HAP-1 (cell line): ENCODE results near the gene PRR18.

Experiments used
- DNase-seq, 2 experiments: peaks; one replicate each; pipeline ENCODE4 v3.0.0-alpha.2; 2016 to 2020; ENCODE audit warnings: low spot score in 2 of 2
- H3K27me3 ChIP-seq: fragments of 250-450 bp; sonication (Bioruptor Pico); 2 replicates; pipeline ENCODE4 v1.5.1; 2020; ENCODE audit warnings: low read depth, mild to moderate bottlenecking, moderate library complexity
- H3K36me3 ChIP-seq: fragments of 250-450 bp; sonication (Bioruptor Pico); replicated peaks from 2 replicates; pipeline ENCODE4 v1.5.1; 2020; ENCODE audit warnings: mild to moderate bottlenecking
- H3K4me1 ChIP-seq: fragments of 250-450 bp; sonication (Bioruptor Pico); 2 replicates; pipeline ENCODE4 v1.5.1; 2020; ENCODE audit warnings: mild to moderate bottlenecking
- H3K4me3 ChIP-seq: fragments of 250-450 bp; sonication (Bioruptor Pico); 2 replicates; pipeline ENCODE4 v1.5.1; 2020; ENCODE audit warnings: mild to moderate bottlenecking, moderate library complexity
- H3K9me3 ChIP-seq: fragments of 250-450 bp; sonication (Bioruptor Pico); 2 replicates; pipeline ENCODE4 v1.5.1; 2020; ENCODE audit warnings: mild to moderate bottlenecking, moderate library complexity
- in situ Hi-C: fragments of 300-500 bp; cut with MboI; formaldehyde crosslinking; loops from 3 replicates; pipeline ENCODE4 v1.14.3; 2020; ENCODE audit warnings: low sequenced_read_pairs, inconsistent platforms, mixed read lengths

PRR18 gene

GRCh38 chr6:166306378-166307081 is 1.7 kb downstream of the PRR18 start:
- Histone ChIP-seq H3K27me3 (no peaks in the 10 kb centered on the region), H3K9me3 (no peaks in the 10 kb centered on the region), H3K4me3 (no peak overlapping the region), H3K4me1 (no peaks in the 10 kb centered on the region), H3K36me3 (no peaks in the 10 kb centered on the region)
- no peak for DNase-seq
- in situ Hi-C loops = no loop called here

- in situ Hi-C loops = no loop called here
- no peak overlapping the region for H3K4me3 ChIP-seq
- no peak for DNase-seq
These were observed 2.6 kb downstream of the PRR18 start for GRCh38 chr6:166305562-166306117.

GRCh38 chr6:166304106-166304505 is 4.1 kb downstream of the PRR18 start:
- no peaks in the 10 kb centered on the region for H3K4me1 ChIP-seq
- no peak overlapping the region for H3K4me3 ChIP-seq
- H3K36me3 ChIP-seq = no peaks in the 10 kb centered on the region
- no peak for DNase-seq
- H3K9me3 ChIP-seq = no peaks in the 10 kb centered on the region
- in situ Hi-C loops = no loop called here
- H3K27me3 ChIP-seq = no peaks in the 10 kb centered on the region

More at GRCh38 chr6:166305562-166306117, 2.6 kb downstream of the PRR18 start:
- Histone ChIP-seq H3K36me3 (no peaks in the 10 kb centered on the region), H3K27me3 (no peaks in the 10 kb centered on the region), H3K9me3 (no peaks in the 10 kb centered on the region), H3K4me1 (no peaks in the 10 kb centered on the region)

- Histone ChIP-seq H3K4me3 (no peak overlapping the region), H3K27me3 (no peaks in the 10 kb centered on the region), H3K36me3 (no peaks in the 10 kb centered on the region), H3K9me3 (no peaks in the 10 kb centered on the region), H3K4me1 (no peaks in the 10 kb centered on the region)
- in situ Hi-C loops = no loop called here
- no peak for DNase-seq
These were observed 6.3 kb downstream of the PRR18 start for GRCh38 chr6:166301611-166302529.

- no peaks in the 10 kb centered on the region for H3K27me3 ChIP-seq
- in situ Hi-C loops = no loop called here
- no peak overlapping the region for H3K4me3 ChIP-seq
- H3K36me3 ChIP-seq = no peaks in the 10 kb centered on the region
- DNase-seq = no peak
- H3K4me1 ChIP-seq = no peaks in the 10 kb centered on the region
- 0 out of 2 replicates have a peak, but pooled peaks cover 2% of the 10 kb centered on the region for H3K9me3 ChIP-seq
These were observed 7.7 kb downstream of the PRR18 start for GRCh38 chr6:166300357-166300987.

- 0 out of 2 replicates have a peak, but pooled peaks cover 2% of the 10 kb centered on the region for H3K9me3 ChIP-seq
- in situ Hi-C loops = no loop called here
- no peak for DNase-seq
These were observed 10.6 kb downstream of the PRR18 start for GRCh38 chr6:166297606-166298005.

GRCh38 chr6:166296035-166296883 is 11.9 kb downstream of the PRR18 start:
- Histone ChIP-seq H3K4me1 (no peaks in the 10 kb centered on the region), H3K36me3 (no peaks in the 10 kb centered on the region), H3K9me3 (0 out of 2 replicates have a peak, but pooled peaks cover 2% of the 10 kb centered on the region), H3K4me3 (no peak overlapping the region), H3K27me3 (0 out of 2 replicates have a peak, but pooled peaks cover 4% of the 10 kb centered on the region)
- DNase-seq = no peak
- in situ Hi-C loops = no loop called here

More at GRCh38 chr6:166297606-166298005, 10.6 kb downstream of the PRR18 start:
- Histone ChIP-seq H3K27me3 (0 out of 2 replicates have a peak, but pooled peaks cover 4% of the 10 kb centered on the region), H3K4me1 (no peaks in the 10 kb centered on the region), H3K36me3 (no peaks in the 10 kb centered on the region), H3K4me3 (no peak overlapping the region)

- 0 out of 2 replicates have a peak, but pooled peaks cover 2% of the 10 kb centered on the region for H3K9me3 ChIP-seq
- H3K4me1 ChIP-seq = no peaks in the 10 kb centered on the region
- 0 out of 2 replicates have a peak, but pooled peaks cover 4% of the 10 kb centered on the region for H3K27me3 ChIP-seq
- H3K36me3 ChIP-seq = no peaks in the 10 kb centered on the region
- no peak for DNase-seq
- H3K4me3 ChIP-seq = no peak overlapping the region
- in situ Hi-C loops = no loop called here
These were observed 14.2 kb downstream of the PRR18 start for GRCh38 chr6:166293731-166294584.

- DNase-seq = no peak
- in situ Hi-C loops = no loop called here
- Histone ChIP-seq H3K27me3 (0 out of 2 replicates have a peak, but pooled peaks cover 4% of the 10 kb centered on the region), H3K4me1 (no peaks in the 10 kb centered on the region), H3K4me3 (no peak overlapping the region), H3K36me3 (no peaks in the 10 kb centered on the region), H3K9me3 (no peaks in the 10 kb centered on the region)
These were observed 18.8 kb downstream of the PRR18 start for GRCh38 chr6:166289207-166290060.

- no peaks in the 10 kb centered on the region for H3K36me3 ChIP-seq
- in situ Hi-C loops = no loop called here
- no peaks in the 10 kb centered on the region; the same call in 1 of the 2 replicates for H3K27me3 ChIP-seq
- no peak for DNase-seq
- H3K9me3 ChIP-seq = no peaks in the 10 kb centered on the region
- H3K4me3 ChIP-seq = no peak overlapping the region
- no peaks in the 10 kb centered on the region for H3K4me1 ChIP-seq
These were observed 21.3 kb downstream of the PRR18 start for GRCh38 chr6:166286839-166287271.

- Histone ChIP-seq H3K9me3 (no peaks in the 10 kb centered on the region), H3K36me3 (no peaks in the 10 kb centered on the region), H3K4me3 (no peak overlapping the region), H3K4me1 (no peaks in the 10 kb centered on the region), H3K27me3 (no peaks in the 10 kb centered on the region; the same call in 1 of the 2 replicates)
- no peak for DNase-seq
- in situ Hi-C loops = no loop called here
These were observed 23.0 kb downstream of the PRR18 start for GRCh38 chr6:166285233-166285632.
